Transverse colon (tissue), 4 donors: ENCODE results near the gene TRAPPC3L. TPM values are rescaled to one million over a fixed set of nuclear protein-coding genes. Genes with fewer than 3 reads are reported as not detected.

ENCODE experiments used
- DNase-seq: peaks from one replicate; pipeline ENCODE4 v3.0.0-alpha.2; 2019
- H3K27ac ChIP-seq, 4 donors: fragments of 200-600 bp; sonication (generic); 2 replicates each; pipeline ENCODE4 v1.5.1; 2016 to 2018; ENCODE audit warnings: inconsistent platforms in 4 of 4
- H3K27me3 ChIP-seq: fragments of 200-600 bp; sonication (generic); 2 replicates; pipeline ENCODE4 v1.5.1; 2017; ENCODE audit warnings: inconsistent platforms
- H3K36me3 ChIP-seq, 4 donors: fragments of 200-600 bp; sonication (generic); 2 replicates each; pipeline ENCODE4 v1.5.1; 2017 to 2019; ENCODE audit warnings: inconsistent platforms in 4 of 4
- H3K4me1 ChIP-seq, 4 donors: fragments of 200-600 bp; sonication (generic); 2 replicates each; pipeline ENCODE4 v1.5.1; 2017 to 2020; ENCODE audit warnings: inconsistent platforms in 4 of 4
- H3K4me3 ChIP-seq, 4 donors: fragments of 200-600 bp; sonication (generic); 1 replicate in 1 of 4; 2 replicates in 3 of 4; pipeline versions ENCODE4 v1.5.1 to v1.6.1; 2017 to 2019; ENCODE audit warnings: inconsistent platforms in 4 of 4
- H3K9me3 ChIP-seq, 2 donors: fragments of 200-600 bp; sonication (generic); 2 replicates each; pipeline ENCODE4 v1.5.1; 2017 to 2019; ENCODE audit warnings: inconsistent platforms in 2 of 2
- EP300 ChIP-seq: sonication (generic); formaldehyde crosslinking; IDR thresholded peaks from one replicate; pipeline ENCODE4 v1.6.1; 2017; ENCODE audit warnings: antibody characterized with exemption, low read depth
- POLR2A ChIP-seq: fragments of 450-650 bp; IDR thresholded peaks from one replicate; pipeline ENCODE4 v1.6.1; 2016; ENCODE audit warnings: antibody characterized with exemption, mild to moderate bottlenecking, moderate library complexity
- POLR2AphosphoS5 ChIP-seq, 3 donors: sonication (generic); formaldehyde crosslinking; IDR thresholded peaks; one replicate each; pipeline ENCODE4 v1.6.1; 2016; ENCODE audit warnings: antibody characterized with exemption in 3 of 3
- WGBS, 2 donors: methylation state at CpG; one replicate each; pipeline ENCODE4 v1.1.5; 2018; ENCODE audit warnings: low coverage in 1 of 2; 5-methylcytosine and 5-hydroxymethylcytosine counted together
- in situ Hi-C, 4 donors: fragments of 200-750 bp; cut with MboI; loops; one replicate each; pipeline versions ENCODE4 v1.15.0 to v1.15.1; 2017; ENCODE audit warnings: low sequenced_read_pairs in 3 of 4, low pct_ligation_motif_present in 1 of 4, low pct_unique_long_range_greater_than_20kb in 1 of 4
- intact Hi-C: fragments of 100-400 bp; cut with DNase I; formaldehyde crosslinking; loops from one replicate; pipeline ENCODE4 v1.15.1; 2023; ENCODE audit warnings: low total_unique reads
- total RNA-seq, 4 donors: library from RNA; depleted of rRNA; stranded (reverse); fragments of >200 nt; gene quantifications; one replicate each; pipeline ENCODE4 v1.1.0, GENCODE V29; 2016
- TF ChIP-seq, protein P1 (sequence below), 5 experiments: fragments of 200-600 bp in 3 of 5; fragments of 450-650 bp in 2 of 5; sonication (generic) in 3 of 5; IDR thresholded peaks; 1 replicate in 2 of 5; 2 replicates in 3 of 5; pipeline ENCODE4 v1.5.1; 2016 to 2017; ENCODE audit warnings: antibody characterized with exemption in 5 of 5, inconsistent platforms in 3 of 5, mild to moderate bottlenecking in 2 of 5, moderate library complexity in 1 of 5

The TRAPPC3L gene
- total RNA-seq, 4 donors from 2014 or later, result not detected

DNA sequence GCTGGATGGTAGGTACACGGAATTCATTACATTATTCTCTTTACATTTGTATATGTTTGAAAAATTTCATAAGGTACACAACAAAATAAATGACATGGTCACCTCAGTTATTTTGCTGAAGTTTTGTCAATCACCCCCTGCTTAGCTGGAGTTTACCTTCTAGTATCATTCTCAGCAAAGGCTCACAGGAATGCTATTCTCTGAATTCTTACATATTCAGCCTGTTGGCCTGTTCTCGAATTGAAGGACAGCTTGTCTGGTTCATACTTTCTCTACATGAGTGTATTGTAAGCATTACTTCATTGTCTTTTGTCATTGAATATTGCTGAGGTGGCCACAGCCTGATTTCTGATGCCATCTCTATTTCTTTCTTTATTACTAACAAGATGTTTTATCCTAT lies 21.2 kb downstream of the TRAPPC3L start:
- Histone ChIP-seq H3K4me1 (no peaks in the 10 kb centered on the region), H3K4me3 (no peak overlapping the region), H3K36me3 (no peaks in the 10 kb centered on the region), H3K27ac (no peak overlapping the region), H3K9me3 (no peaks in the 10 kb centered on the region), H3K27me3 (no peaks in the 10 kb centered on the region)
- in situ Hi-C loops (no loop called here), intact Hi-C loops (no loop called here)
- DNase-seq, result no peak
- TF ChIP-seq EP300 (no peak), POLR2AphosphoS5 (IDR thresholded peaks at IDR 0.05) (no peak), POLR2A (no peak)
- TF ChIP-seq, protein P1, sequence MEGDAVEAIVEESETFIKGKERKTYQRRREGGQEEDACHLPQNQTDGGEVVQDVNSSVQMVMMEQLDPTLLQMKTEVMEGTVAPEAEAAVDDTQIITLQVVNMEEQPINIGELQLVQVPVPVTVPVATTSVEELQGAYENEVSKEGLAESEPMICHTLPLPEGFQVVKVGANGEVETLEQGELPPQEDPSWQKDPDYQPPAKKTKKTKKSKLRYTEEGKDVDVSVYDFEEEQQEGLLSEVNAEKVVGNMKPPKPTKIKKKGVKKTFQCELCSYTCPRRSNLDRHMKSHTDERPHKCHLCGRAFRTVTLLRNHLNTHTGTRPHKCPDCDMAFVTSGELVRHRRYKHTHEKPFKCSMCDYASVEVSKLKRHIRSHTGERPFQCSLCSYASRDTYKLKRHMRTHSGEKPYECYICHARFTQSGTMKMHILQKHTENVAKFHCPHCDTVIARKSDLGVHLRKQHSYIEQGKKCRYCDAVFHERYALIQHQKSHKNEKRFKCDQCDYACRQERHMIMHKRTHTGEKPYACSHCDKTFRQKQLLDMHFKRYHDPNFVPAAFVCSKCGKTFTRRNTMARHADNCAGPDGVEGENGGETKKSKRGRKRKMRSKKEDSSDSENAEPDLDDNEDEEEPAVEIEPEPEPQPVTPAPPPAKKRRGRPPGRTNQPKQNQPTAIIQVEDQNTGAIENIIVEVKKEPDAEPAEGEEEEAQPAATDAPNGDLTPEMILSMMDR (IDR thresholded peaks at IDR 0.05), result no peak
- 65 to 100% methylated on average over 2 of the region's 2 CpGs for WGBS, 2 donors

DNA sequence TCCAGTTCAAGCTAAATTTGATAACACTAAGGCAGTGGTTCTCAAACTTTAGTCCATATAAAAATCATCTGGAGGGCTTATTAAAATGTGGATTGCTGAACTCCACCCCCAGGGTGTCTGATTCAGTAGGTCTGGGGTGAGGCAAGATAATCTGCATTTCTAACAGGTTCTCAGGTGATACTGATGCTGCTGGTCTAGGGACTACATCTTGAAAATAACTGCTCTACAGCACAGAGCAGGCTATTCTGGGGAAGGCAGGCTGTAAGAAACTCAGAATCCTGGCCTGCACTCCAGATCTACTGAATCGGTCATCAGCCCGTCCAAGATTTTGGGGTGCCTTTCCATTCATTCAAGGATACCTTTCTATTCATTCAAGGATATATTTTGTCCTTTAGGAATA lies 22.6 kb downstream of the TRAPPC3L start:
- intact Hi-C loops, result no loop called here
- Histone ChIP-seq H3K4me1 (no peaks in the 10 kb centered on the region), H3K36me3 (no peaks in the 10 kb centered on the region), H3K27me3 (no peaks in the 10 kb centered on the region), H3K27ac (no peak overlapping the region), H3K4me3 (no peak overlapping the region), H3K9me3 (no peaks in the 10 kb centered on the region)
- TF ChIP-seq, protein P1 (IDR thresholded peaks at IDR 0.05), result no peak
- TF ChIP-seq EP300 (no peak), POLR2AphosphoS5 (IDR thresholded peaks at IDR 0.05) (no peak), POLR2A (no peak)
- DNase-seq, result no peak
- in situ Hi-C loops, result no loop called here
- WGBS, 2 donors, result 90 to 100% methylated on average over 2 of the region's 2 CpGs

DNA sequence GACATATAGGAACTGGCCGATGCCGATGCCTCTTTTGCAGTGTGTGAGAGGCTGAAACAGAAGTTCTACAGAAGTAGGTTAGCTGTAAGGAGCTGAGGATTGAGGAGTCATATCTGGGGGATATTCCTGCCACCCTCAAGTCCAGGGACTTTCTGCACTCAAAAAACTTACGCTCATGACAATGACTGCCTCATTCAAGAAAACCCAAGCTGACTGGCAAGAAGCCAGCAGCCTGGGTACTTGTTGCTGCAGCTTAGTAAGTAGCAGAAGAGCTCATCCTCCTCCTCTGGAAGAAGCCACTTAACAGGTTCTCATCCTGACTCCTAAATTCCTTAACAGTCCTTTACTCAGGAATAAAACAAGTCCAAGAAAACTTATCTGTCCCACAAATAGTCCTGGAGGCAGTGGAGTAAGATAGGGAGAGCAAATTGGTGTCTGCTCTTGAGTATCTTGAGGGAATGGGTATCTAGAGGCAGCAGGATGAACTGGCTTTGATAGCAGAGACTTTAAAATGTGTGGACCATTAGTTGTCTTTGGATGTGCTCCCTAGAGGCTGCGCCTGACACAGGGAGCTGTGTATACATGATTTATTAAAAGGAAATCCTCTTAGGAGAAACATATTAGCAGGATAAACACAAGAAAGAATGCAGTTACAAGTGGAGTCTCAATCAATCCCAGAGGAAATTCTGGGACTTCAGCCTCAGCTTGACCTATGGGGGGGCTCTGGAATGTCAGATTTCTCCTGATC lies 26.7 kb downstream of the TRAPPC3L start:
- TF ChIP-seq POLR2AphosphoS5 (IDR thresholded peaks at IDR 0.05) (no peak), POLR2A (no peak), EP300 (no peak)
- TF ChIP-seq, protein P1 (IDR thresholded peaks at IDR 0.05), result no peak
- Histone ChIP-seq H3K36me3 (no peaks in the 10 kb centered on the region), H3K27me3 (no peaks in the 10 kb centered on the region), H3K4me3 (no peak overlapping the region), H3K9me3 (no peaks in the 10 kb centered on the region), H3K4me1 (peaks cover 0 to 4% (median 0%) of the 10 kb centered on the region in 4 donors), H3K27ac (no peak overlapping the region)
- in situ Hi-C loops, result no loop called here
- no peak for DNase-seq
- intact Hi-C loops, result no loop called here
- WGBS, 2 donors, result 83 to 85% methylated on average over 3 to 4 of the region's 4 CpGs

DNA sequence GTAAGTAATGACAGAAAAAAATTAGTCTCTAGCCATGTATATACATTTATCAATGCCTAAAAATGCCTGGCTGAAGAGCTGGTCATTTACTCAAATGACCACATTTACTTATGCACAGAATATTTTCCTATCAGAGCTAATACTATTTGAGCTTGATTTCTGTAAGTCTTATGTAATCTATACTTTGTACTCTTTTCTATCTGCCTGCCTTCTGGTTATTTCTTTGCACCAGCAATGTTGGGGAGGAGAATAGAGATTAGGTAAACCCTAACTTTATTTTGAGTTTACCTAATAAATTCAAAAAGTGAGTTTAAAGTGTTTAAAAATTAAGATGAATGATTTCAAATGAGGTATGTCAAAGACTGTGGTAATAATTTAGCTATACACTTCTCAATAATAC lies 30.3 kb downstream of the TRAPPC3L start:
- no peaks in the 10 kb centered on the region for H3K9me3 ChIP-seq
- DNase-seq, result no peak
- TF ChIP-seq EP300 (no peak), POLR2AphosphoS5 (IDR thresholded peaks at IDR 0.05) (no peak), POLR2A (no peak)
- H3K4me3 ChIP-seq, result no peak overlapping the region
- H3K36me3 ChIP-seq, result no peaks in the 10 kb centered on the region
- no peak overlapping the region for H3K27ac ChIP-seq
- in situ Hi-C loops (no loop called here), intact Hi-C loops (no loop called here)
- no peaks in the 10 kb centered on the region for H3K27me3 ChIP-seq
- H3K4me1 ChIP-seq, result peaks cover 0 to 19% (median 0%) of the 10 kb centered on the region in 4 donors
